Measurements from ENCODE around the gene PRCP. TPM values are rescaled to one million over a fixed set of nuclear protein-coding genes. Genes with fewer than 3 reads are reported as not detected.

The PRCP gene
- total and polyA plus RNA-seq, 2 donors (not counting 3 experiments of a cell fraction or from before 2014, with no cell fraction given) = 170 to 277 TPM

DNA sequence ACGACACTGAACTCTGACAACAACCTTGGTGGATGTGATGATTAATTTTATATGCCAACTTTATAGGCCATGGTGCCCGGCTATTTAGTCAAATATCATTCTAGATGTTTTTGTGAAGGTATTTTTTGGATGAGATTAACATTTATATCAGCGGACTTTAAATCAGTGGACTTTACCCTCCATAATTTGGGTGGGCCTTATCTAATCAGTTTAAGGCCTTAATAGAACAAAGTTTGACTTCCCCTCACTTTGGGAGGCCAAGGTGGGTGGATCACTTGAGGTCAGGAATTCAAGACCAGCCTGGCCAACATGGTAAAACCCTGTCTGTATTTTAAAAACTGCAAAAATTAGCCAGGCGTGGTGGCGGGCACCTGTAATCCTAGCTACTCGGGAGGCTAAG is 4.0 kb downstream of the PRCP start:
- no TSS peak for BruUV-seq (replicated peaks)
- dilution Hi-C loops (cut with MboI; ENCODE audit: extremely low pct_ligation_motif_present, low sequenced_read_pairs) = no loop called here
- CTCF ChIA-PET = interaction anchor here (1.1 to 1.5 kb wide), 3 partner anchors 10 to 29 kb away, joined by 3 to 14 read pairs (median 4); no protein-coding TSS in a partner anchor
- H3K4me1 ChIP-seq (ENCODE audit: control insufficient read depth, extremely low read depth, insufficient read depth, low read length) = peaks cover 27% of the 10 kb centered on the region
- no peak for FAIRE-seq
- peaks cover 49% of the 10 kb centered on the region for H3K79me2 ChIP-seq (ENCODE audit: control insufficient read depth, insufficient read depth, low read length)
- no peak for DNase-seq (ENCODE audit: low read depth, low spot score)
- no peak overlapping the region for H3K27ac ChIP-seq (ENCODE audit: insufficient read depth, low read depth, low read length)
- H4K20me1 ChIP-seq (replicated peaks; ENCODE audit: control insufficient read depth, extremely low read depth, insufficient read depth, low read length) = no peaks in the 10 kb centered on the region
- H3K27me3 ChIP-seq (ENCODE audit: control insufficient read depth in 2 of 2, insufficient read depth in 2 of 2, low read length in 2 of 2) = no peaks in the 10 kb centered on the region
- POLR2A ChIA-PET = no interaction called here
- H3K9me1 ChIP-seq (replicated peaks; ENCODE audit: control insufficient read depth, extremely low read depth, insufficient read depth, low read length) = no peaks in the 10 kb centered on the region
- no peak overlapping the region for H2AFZ ChIP-seq (ENCODE audit: low read depth, low read length)
- no peak overlapping the region for H3K4me3 ChIP-seq (replicated peaks in 1 of 3; ENCODE audit: insufficient read depth in 1 of 3, low read depth in 1 of 3, low read length in 3 of 3)
- TF ChIP-seq MYC (IDR thresholded peaks at IDR 0.05; ENCODE audit: low read depth, low read length) = no peak
- no peak for TF ChIP-seq JUN (IDR thresholded peaks at IDR 0.05; ENCODE audit: borderline replicate concordance, insufficient read depth, insufficient read length, low read depth)
- TF ChIP-seq GATA2 (IDR thresholded peaks at IDR 0.05; ENCODE audit: insufficient read depth, insufficient read length, low read depth, low read length) = no peak
- TF ChIP-seq, protein P1, sequence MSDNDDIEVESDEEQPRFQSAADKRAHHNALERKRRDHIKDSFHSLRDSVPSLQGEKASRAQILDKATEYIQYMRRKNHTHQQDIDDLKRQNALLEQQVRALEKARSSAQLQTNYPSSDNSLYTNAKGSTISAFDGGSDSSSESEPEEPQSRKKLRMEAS (IDR thresholded peaks at IDR 0.05; ENCODE audit: insufficient read depth, insufficient read length) = no peak
- no peak for TF ChIP-seq POLR2AphosphoS5 (IDR thresholded peaks at IDR 0.05; ENCODE audit: insufficient read depth, low read depth, low read length)
- TF ChIP-seq, protein P2, sequence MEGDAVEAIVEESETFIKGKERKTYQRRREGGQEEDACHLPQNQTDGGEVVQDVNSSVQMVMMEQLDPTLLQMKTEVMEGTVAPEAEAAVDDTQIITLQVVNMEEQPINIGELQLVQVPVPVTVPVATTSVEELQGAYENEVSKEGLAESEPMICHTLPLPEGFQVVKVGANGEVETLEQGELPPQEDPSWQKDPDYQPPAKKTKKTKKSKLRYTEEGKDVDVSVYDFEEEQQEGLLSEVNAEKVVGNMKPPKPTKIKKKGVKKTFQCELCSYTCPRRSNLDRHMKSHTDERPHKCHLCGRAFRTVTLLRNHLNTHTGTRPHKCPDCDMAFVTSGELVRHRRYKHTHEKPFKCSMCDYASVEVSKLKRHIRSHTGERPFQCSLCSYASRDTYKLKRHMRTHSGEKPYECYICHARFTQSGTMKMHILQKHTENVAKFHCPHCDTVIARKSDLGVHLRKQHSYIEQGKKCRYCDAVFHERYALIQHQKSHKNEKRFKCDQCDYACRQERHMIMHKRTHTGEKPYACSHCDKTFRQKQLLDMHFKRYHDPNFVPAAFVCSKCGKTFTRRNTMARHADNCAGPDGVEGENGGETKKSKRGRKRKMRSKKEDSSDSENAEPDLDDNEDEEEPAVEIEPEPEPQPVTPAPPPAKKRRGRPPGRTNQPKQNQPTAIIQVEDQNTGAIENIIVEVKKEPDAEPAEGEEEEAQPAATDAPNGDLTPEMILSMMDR (IDR thresholded peaks at IDR 0.05; ENCODE audit: extremely low read depth in 1 of 2, insufficient read depth in 1 of 2, low read depth in 1 of 2, low read length in 2 of 2) = no peak
- no peak for TF ChIP-seq EZH2 (IDR thresholded peaks at IDR 0.05; ENCODE audit: borderline replicate concordance, low read depth, low read length, severe bottlenecking)
- no peak for TF ChIP-seq FOS (IDR thresholded peaks at IDR 0.05; ENCODE audit: borderline replicate concordance, insufficient read depth, low read length)
- no peak for TF ChIP-seq POLR2A (IDR thresholded peaks at IDR 0.05; ENCODE audit: low read depth, low read length)
- no peak overlapping the region for H3K9ac ChIP-seq (replicated peaks; ENCODE audit: extremely low read depth, insufficient read depth, low read length)
- H3K36me3 ChIP-seq (ENCODE audit: control insufficient read depth in 2 of 2, extremely low read depth in 1 of 2, insufficient read depth in 2 of 2, low read length in 2 of 2) = peaks cover 0 to 3% of the 10 kb centered on the region in 2 experiments
- no peaks in the 10 kb centered on the region for H3K9me3 ChIP-seq (replicated peaks; ENCODE audit: control insufficient read depth, insufficient read depth, low read length)
- intact Hi-C loops (cut with micrococcal nuclease) = no loop called here
- no peak overlapping the region for H3K4me2 ChIP-seq (ENCODE audit: insufficient read depth, low read length)

All from endothelial cell of umbilical vein (primary cell).